Neural cell (in vitro differentiated cells): ENCODE results near the gene GNPTG.

Experiments
- CTCF ChIP-seq: fragments of 450-650 bp; IDR thresholded peaks from 2 replicates; pipeline ENCODE4 v1.5.1; 2014; ENCODE audit warnings: antibody characterized with exemption, mild to moderate bottlenecking, moderate library complexity; ENCODE audit not compliant: poor library complexity, severe bottlenecking
- EZH2 ChIP-seq: fragments of 200-600, 300-800 bp; shearing (Covaris generic), sonication (generic); IDR thresholded peaks from 2 replicates; pipeline ENCODE4 v1.6.1; 2014; ENCODE audit warnings: antibody characterized with exemption, low read length, borderline replicate concordance, mild to moderate bottlenecking; ENCODE audit not compliant: insufficient read depth, poor library complexity, severe bottlenecking
- POLR2AphosphoS5 ChIP-seq: IDR thresholded peaks from 2 replicates; pipeline ENCODE4 v1.6.1; 2012
- REST ChIP-seq: IDR thresholded peaks from 2 replicates; pipeline ENCODE4 v1.6.1; 2012; ENCODE audit warnings: borderline replicate concordance

- no peak for TF ChIP-seq EZH2
- TF ChIP-seq REST: no peak
- no peak for TF ChIP-seq POLR2AphosphoS5
- TF ChIP-seq CTCF: no peak
Observed at GRCh38 chr16:1315081-1316032, 36.4 kb upstream of the GNPTG start.
